Liver (tissue), 9 donors: ENCODE measurements around the gene ULK3. TPM values are rescaled to one million over a fixed set of nuclear protein-coding genes. Genes with fewer than 3 reads are reported as not detected.

Experiments
- DNase-seq: peaks from one replicate; pipeline ENCODE4 v3.0.0-alpha.2; 2017; ENCODE audit warnings: low spot score
- H3K27ac ChIP-seq, 2 donors: one replicate each; pipeline ENCODE4 v1.7.0; 2013; ENCODE audit warnings: inconsistent platforms in 2 of 2, low read length in 2 of 2, control low read depth in 1 of 2, low read depth in 1 of 2, mild to moderate bottlenecking in 1 of 2
- H3K27me3 ChIP-seq, 4 donors: one replicate each; pipeline versions ENCODE4 v1.6.1 to v1.7.0; 2013; ENCODE audit warnings: low read length in 3 of 4, inconsistent platforms in 1 of 4, mild to moderate bottlenecking in 1 of 4, moderate library complexity in 1 of 4; ENCODE audit not compliant: control insufficient read depth in 4 of 4, insufficient read depth in 4 of 4
- H3K36me3 ChIP-seq, 4 donors: one replicate each; pipeline versions ENCODE4 v1.6.1 to v1.7.0; 2013; ENCODE audit warnings: low read length in 3 of 4, mild to moderate bottlenecking in 3 of 4, low read depth in 1 of 4, moderate library complexity in 1 of 4; ENCODE audit not compliant: control insufficient read depth in 4 of 4, insufficient read depth in 3 of 4
- H3K4me1 ChIP-seq, 4 donors: one replicate each; pipeline versions ENCODE4 v1.6.1 to v1.7.0; 2013; ENCODE audit warnings: low read length in 3 of 4, mild to moderate bottlenecking in 3 of 4, moderate library complexity in 1 of 4; ENCODE audit not compliant: control insufficient read depth in 4 of 4, insufficient read depth in 4 of 4
- H3K4me3 ChIP-seq, 3 donors: one replicate each; pipeline versions ENCODE4 v1.6.1 to v1.7.0; 2013; ENCODE audit warnings: low read length in 3 of 3, control low read depth in 1 of 3, low read depth in 1 of 3, mild to moderate bottlenecking in 1 of 3
- H3K9ac ChIP-seq, 2 donors: one replicate each; pipeline ENCODE4 v1.7.0; 2013; ENCODE audit warnings: low read length in 2 of 2, mild to moderate bottlenecking in 2 of 2, moderate library complexity in 2 of 2, control low read depth in 1 of 2, low read depth in 1 of 2
- H3K9me3 ChIP-seq, 4 donors: one replicate each; pipeline versions ENCODE4 v1.6.1 to v1.7.0; 2013; ENCODE audit warnings: low read length in 3 of 4; ENCODE audit not compliant: control insufficient read depth in 4 of 4
- EGR1 ChIP-seq, 2 donors: IDR thresholded peaks; 2 replicates each; pipeline ENCODE4 v1.6.1; 2016 to 2018; ENCODE audit warnings: antibody characterized with exemption in 2 of 2, low read depth in 2 of 2
- FOXA1 ChIP-seq: IDR thresholded peaks from 2 replicates; pipeline ENCODE4 v1.6.1; 2016; ENCODE audit warnings: antibody characterized with exemption
- FOXA2 ChIP-seq: IDR thresholded peaks from 2 replicates; pipeline ENCODE4 v1.6.1; 2016; ENCODE audit warnings: antibody characterized with exemption
- GABPA ChIP-seq, 2 donors: IDR thresholded peaks in 1 of 2; conservative IDR thresholded peaks in 1 of 2; 2 replicates each; pipeline ENCODE4 v1.6.1; 2016; ENCODE audit warnings: antibody characterized with exemption in 2 of 2, mild to moderate bottlenecking in 1 of 2, moderate library complexity in 1 of 2
- HNF4A ChIP-seq, 2 donors: conservative IDR thresholded peaks; 2 replicates each; pipeline ENCODE4 v1.6.1; 2016; ENCODE audit warnings: antibody characterized with exemption in 2 of 2, mild to moderate bottlenecking in 2 of 2
- HNF4G ChIP-seq: IDR thresholded peaks from 2 replicates; pipeline ENCODE4 v1.6.1; 2016; ENCODE audit warnings: antibody characterized with exemption
- JUND ChIP-seq, 2 donors: IDR thresholded peaks; 2 replicates each; pipeline ENCODE4 v1.6.1; 2016; ENCODE audit warnings: antibody characterized with exemption in 2 of 2
- NR2F2 ChIP-seq: IDR thresholded peaks from 2 replicates; pipeline ENCODE4 v1.6.1; 2016; ENCODE audit warnings: antibody characterized with exemption
- RAD21 ChIP-seq, 2 donors: IDR thresholded peaks; 2 replicates each; pipeline ENCODE4 v1.6.1; 2016; ENCODE audit warnings: antibody characterized with exemption in 2 of 2, mild to moderate bottlenecking in 2 of 2
- RXRA ChIP-seq, 2 donors: IDR thresholded peaks; 2 replicates each; pipeline ENCODE4 v1.6.1; 2017 to 2018; ENCODE audit warnings: antibody characterized with exemption in 2 of 2, mild to moderate bottlenecking in 1 of 2
- SP1 ChIP-seq: IDR thresholded peaks from 2 replicates; pipeline ENCODE4 v1.6.1; 2018; ENCODE audit warnings: antibody characterized with exemption, mild to moderate bottlenecking
- TAF1 ChIP-seq: conservative IDR thresholded peaks from 2 replicates; pipeline ENCODE4 v1.6.1; 2016; ENCODE audit warnings: antibody characterized with exemption, mild to moderate bottlenecking
- YY1 ChIP-seq: IDR thresholded peaks from 2 replicates; pipeline ENCODE4 v1.6.1; 2016; ENCODE audit warnings: antibody characterized with exemption, mild to moderate bottlenecking
- WGBS: extraction: QIAGEN DNeasy Blood & Tissue Kit; methylation state at CpG from one replicate; pipeline ENCODE4 v1.1.7; 2013; 5-methylcytosine and 5-hydroxymethylcytosine counted together
- polyA plus RNA-seq, 2 donors: library from polyadenylated mRNA; stranded (reverse) in 1 of 2; unstranded in 1 of 2; fragments of 200-250 nt in 1 of 2; fragments of >200 nt in 1 of 2; fragmentation: Nextera tagmentation in 1 of 2; extraction: Ambion mirVana in 1 of 2; gene quantifications; one replicate each; pipeline versions ENCODE4 v1.2.1 to v1.2.3, GENCODE V29; 2013 to 2015
- total RNA-seq, 2 donors: library from RNA; depleted of rRNA; stranded (reverse); fragments of >200 nt; gene quantifications; one replicate each; pipeline ENCODE4 v1.2.3, GENCODE V29; 2014
- TF ChIP-seq, protein P1 (sequence below): fragments of 150-350 bp; IDR thresholded peaks from 2 replicates; pipeline ENCODE4 v1.5.1; 2017; ENCODE audit warnings: improper control_type of control experiment, low read depth, low read length; ENCODE audit not compliant: missing input control
- TF ChIP-seq, protein P2 (sequence below): IDR thresholded peaks from 2 replicates; pipeline ENCODE4 v1.6.1; 2016; ENCODE audit warnings: antibody characterized with exemption
- TF ChIP-seq, protein P3 (sequence below): IDR thresholded peaks from 2 replicates; pipeline ENCODE4 v1.6.1; 2016; ENCODE audit warnings: antibody characterized with exemption, mild to moderate bottlenecking
- TF ChIP-seq, protein P4 (sequence below): IDR thresholded peaks from 2 replicates; pipeline ENCODE4 v1.6.1; 2016; ENCODE audit warnings: antibody characterized with exemption
- TF ChIP-seq, protein P5 (sequence below): IDR thresholded peaks from 2 replicates; pipeline ENCODE4 v1.6.1; 2016; ENCODE audit warnings: antibody characterized with exemption
- donor health status: healthy.
- donor health status: healthy.
- donor health status: healthy.
- donor health status: healthy.
- donor health status: healthy.

Gene ULK3
- total and polyA plus RNA-seq, 4 donors: 13.1 to 35.5 (median 21.4) TPM

DNA sequence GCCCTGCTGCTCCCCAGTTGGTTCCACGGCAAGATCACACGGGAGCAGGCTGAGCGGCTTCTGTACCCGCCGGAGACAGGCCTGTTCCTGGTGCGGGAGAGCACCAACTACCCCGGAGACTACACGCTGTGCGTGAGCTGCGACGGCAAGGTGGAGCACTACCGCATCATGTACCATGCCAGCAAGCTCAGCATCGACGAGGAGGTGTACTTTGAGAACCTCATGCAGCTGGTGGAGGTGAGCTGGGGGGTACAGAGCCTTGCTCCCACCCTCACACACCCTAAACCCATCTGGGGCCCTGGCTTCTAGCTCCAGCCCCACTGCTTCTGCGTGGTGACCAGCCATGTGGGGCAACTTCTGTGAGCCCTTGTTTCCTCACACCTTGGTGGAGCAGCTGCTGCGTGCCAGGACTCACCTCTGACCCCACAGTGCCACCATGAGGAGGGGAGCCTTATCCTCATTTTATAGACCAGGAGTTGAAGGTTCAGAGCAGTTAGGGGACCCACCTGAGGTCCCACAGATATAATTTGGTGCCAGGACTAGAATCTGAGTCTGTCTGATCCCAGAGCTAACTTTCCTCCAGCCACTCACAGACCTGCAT is 43.6 kb downstream of the ULK3 start:
- WGBS: 81% methylated on average over 16 of the region's 16 CpGs
- TF ChIP-seq, protein P1, sequence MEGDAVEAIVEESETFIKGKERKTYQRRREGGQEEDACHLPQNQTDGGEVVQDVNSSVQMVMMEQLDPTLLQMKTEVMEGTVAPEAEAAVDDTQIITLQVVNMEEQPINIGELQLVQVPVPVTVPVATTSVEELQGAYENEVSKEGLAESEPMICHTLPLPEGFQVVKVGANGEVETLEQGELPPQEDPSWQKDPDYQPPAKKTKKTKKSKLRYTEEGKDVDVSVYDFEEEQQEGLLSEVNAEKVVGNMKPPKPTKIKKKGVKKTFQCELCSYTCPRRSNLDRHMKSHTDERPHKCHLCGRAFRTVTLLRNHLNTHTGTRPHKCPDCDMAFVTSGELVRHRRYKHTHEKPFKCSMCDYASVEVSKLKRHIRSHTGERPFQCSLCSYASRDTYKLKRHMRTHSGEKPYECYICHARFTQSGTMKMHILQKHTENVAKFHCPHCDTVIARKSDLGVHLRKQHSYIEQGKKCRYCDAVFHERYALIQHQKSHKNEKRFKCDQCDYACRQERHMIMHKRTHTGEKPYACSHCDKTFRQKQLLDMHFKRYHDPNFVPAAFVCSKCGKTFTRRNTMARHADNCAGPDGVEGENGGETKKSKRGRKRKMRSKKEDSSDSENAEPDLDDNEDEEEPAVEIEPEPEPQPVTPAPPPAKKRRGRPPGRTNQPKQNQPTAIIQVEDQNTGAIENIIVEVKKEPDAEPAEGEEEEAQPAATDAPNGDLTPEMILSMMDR: peak; percentile 12
- TF ChIP-seq, protein P2, sequence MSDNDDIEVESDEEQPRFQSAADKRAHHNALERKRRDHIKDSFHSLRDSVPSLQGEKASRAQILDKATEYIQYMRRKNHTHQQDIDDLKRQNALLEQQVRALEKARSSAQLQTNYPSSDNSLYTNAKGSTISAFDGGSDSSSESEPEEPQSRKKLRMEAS: peak; percentile 42
- TF ChIP-seq NR2F2: peak; percentile 9
- TF ChIP-seq HNF4A (conservative IDR thresholded peaks at IDR 0.05): no peak
- H3K36me3 ChIP-seq: peaks cover 8 to 39% (median 27%) of the 10 kb centered on the region in 4 donors
- H3K4me3 ChIP-seq: no peak overlapping the region
- no peaks in the 10 kb centered on the region for H3K27me3 ChIP-seq
- peak overlapping the region; percentile 76 to 77 for H3K27ac ChIP-seq
- DNase-seq: no peak
- H3K9ac ChIP-seq: peak overlapping the region in 1 of 2 donors; percentile 10
- H3K4me1 ChIP-seq: peaks cover 23 to 61% (median 51%) of the 10 kb centered on the region in 4 donors
- no peaks in the 10 kb centered on the region for H3K9me3 ChIP-seq

DNA sequence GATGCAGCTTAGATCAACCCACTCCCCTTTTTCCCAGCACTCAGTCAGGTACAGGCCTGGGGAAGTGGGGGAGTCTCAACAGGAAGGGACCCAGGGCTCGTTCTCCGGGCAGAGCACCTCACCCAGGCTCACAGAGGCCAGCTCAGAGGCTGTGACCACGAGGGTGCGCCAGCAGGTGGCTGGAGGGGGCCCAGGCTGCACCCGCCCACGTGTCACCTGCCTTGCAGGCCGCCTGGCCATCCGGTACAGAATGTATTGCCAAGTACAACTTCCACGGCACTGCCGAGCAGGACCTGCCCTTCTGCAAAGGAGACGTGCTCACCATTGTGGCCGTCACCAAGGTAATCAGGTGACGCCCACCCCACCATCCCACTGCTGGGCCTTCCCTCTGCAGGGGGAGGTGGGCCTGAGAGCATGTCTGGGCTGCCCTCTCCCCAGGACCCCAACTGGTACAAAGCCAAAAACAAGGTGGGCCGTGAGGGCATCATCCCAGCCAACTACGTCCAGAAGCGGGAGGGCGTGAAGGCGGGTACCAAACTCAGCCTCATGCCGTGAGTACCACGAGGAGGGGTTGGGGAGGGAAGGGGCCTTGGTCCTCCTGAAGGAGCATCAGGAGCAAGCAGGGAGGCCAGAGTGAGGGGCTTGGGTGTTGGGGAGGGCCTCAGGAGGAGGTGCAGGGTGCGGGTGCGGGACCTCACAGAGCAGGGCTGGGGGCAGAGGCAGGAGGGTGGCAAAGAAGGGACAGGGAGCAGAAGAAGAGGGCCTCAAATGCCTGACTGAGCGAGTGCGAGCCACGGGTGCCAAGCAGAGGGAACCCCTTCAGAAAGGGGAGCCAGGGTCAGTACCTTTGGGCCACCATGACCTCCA is 44.3 kb downstream of the ULK3 start:
- Histone ChIP-seq H3K4me3 (no peak overlapping the region), H3K4me1 (peaks cover 23 to 62% (median 51%) of the 10 kb centered on the region in 4 donors), H3K9ac (peak overlapping the region in 1 of 2 donors; percentile 62), H3K9me3 (no peaks in the 10 kb centered on the region), H3K36me3 (peaks cover 6 to 32% (median 20%) of the 10 kb centered on the region in 4 donors), H3K27ac (peak overlapping the region; percentile 76 to 77), H3K27me3 (no peaks in the 10 kb centered on the region)
- 51% methylated on average over 25 of the region's 25 CpGs for WGBS
- no peak for DNase-seq
- TF ChIP-seq, protein P3, sequence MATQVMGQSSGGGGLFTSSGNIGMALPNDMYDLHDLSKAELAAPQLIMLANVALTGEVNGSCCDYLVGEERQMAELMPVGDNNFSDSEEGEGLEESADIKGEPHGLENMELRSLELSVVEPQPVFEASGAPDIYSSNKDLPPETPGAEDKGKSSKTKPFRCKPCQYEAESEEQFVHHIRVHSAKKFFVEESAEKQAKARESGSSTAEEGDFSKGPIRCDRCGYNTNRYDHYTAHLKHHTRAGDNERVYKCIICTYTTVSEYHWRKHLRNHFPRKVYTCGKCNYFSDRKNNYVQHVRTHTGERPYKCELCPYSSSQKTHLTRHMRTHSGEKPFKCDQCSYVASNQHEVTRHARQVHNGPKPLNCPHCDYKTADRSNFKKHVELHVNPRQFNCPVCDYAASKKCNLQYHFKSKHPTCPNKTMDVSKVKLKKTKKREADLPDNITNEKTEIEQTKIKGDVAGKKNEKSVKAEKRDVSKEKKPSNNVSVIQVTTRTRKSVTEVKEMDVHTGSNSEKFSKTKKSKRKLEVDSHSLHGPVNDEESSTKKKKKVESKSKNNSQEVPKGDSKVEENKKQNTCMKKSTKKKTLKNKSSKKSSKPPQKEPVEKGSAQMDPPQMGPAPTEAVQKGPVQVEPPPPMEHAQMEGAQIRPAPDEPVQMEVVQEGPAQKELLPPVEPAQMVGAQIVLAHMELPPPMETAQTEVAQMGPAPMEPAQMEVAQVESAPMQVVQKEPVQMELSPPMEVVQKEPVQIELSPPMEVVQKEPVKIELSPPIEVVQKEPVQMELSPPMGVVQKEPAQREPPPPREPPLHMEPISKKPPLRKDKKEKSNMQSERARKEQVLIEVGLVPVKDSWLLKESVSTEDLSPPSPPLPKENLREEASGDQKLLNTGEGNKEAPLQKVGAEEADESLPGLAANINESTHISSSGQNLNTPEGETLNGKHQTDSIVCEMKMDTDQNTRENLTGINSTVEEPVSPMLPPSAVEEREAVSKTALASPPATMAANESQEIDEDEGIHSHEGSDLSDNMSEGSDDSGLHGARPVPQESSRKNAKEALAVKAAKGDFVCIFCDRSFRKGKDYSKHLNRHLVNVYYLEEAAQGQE: no peak
- TF ChIP-seq, protein P1: peak; percentile 23
- TF ChIP-seq SP1: peak; percentile 40
- TF ChIP-seq RAD21 (IDR thresholded peaks at IDR 0.05): peak; percentile 39 to 55
- TF ChIP-seq, protein P2: peak; percentile 94
- no peak for TF ChIP-seq TAF1
- TF ChIP-seq JUND (IDR thresholded peaks at IDR 0.05): no peak
- TF ChIP-seq GABPA (IDR thresholded peaks at IDR 0.05 in 1 of 2, conservative IDR thresholded peaks at IDR 0.05 in 1 of 2): no peak
- TF ChIP-seq EGR1 (IDR thresholded peaks at IDR 0.05; ENCODE audit: low read depth in 2 of 2): peak in 1 of 2 donors; percentile 86
- no peak for TF ChIP-seq FOXA2
- no peak for TF ChIP-seq NR2F2
- TF ChIP-seq HNF4A (conservative IDR thresholded peaks at IDR 0.05): peak in 1 of 2 donors; percentile 71
- no peak for TF ChIP-seq FOXA1
- TF ChIP-seq YY1: peak; percentile 55
- peak in 1 of 2 donors; percentile 77 for TF ChIP-seq RXRA (IDR thresholded peaks at IDR 0.05)
- TF ChIP-seq, protein P4, sequence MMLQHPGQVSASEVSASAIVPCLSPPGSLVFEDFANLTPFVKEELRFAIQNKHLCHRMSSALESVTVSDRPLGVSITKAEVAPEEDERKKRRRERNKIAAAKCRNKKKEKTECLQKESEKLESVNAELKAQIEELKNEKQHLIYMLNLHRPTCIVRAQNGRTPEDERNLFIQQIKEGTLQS: no peak
- TF ChIP-seq, protein P5, sequence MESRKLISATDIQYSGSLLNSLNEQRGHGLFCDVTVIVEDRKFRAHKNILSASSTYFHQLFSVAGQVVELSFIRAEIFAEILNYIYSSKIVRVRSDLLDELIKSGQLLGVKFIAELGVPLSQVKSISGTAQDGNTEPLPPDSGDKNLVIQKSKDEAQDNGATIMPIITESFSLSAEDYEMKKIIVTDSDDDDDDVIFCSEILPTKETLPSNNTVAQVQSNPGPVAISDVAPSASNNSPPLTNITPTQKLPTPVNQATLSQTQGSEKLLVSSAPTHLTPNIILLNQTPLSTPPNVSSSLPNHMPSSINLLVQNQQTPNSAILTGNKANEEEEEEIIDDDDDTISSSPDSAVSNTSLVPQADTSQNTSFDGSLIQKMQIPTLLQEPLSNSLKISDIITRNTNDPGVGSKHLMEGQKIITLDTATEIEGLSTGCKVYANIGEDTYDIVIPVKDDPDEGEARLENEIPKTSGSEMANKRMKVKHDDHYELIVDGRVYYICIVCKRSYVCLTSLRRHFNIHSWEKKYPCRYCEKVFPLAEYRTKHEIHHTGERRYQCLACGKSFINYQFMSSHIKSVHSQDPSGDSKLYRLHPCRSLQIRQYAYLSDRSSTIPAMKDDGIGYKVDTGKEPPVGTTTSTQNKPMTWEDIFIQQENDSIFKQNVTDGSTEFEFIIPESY: no peak
- no peak for TF ChIP-seq HNF4G
